ENCODE measurements around the gene ARHGAP24.
"Not testable (repeated sequence)": the region's sequence is repeated elsewhere in the genome, so short reads cannot be mapped to it uniquely, and the experiment has no call there.

Gene ARHGAP24

DNA sequence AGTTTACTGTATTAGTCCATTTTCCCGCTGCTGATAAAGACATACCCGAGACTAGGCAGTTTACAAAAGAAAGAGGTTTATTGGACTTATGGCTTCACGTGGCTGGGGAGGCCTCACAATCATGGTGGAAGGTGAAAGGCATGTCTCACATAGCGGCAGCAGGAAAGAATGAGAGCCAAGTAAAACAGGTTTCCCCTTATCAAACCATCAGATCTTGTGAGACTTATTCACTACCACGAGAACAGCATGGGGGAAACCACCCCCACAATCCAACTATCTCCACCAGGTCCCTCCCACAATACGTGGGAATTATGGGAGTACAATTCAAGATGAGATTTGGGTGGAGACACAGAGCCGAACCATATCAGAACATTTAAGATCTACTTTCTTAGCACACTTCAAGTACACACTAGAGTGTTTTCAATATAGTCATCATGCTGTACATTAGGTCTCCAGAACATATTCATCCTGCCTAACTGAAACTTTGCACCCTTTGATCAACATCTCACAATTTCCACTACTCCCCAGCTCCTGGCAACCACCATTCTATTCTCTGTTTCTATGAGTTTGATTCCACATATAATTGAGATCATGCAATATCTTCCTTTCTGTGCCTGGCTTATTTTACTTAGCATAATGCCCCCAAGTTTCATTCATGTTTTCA is 341.0 kb downstream of the ARHGAP24 start:
- no peak for DNase-seq (ENCODE audit: low read depth in 2 of 2)

DNA sequence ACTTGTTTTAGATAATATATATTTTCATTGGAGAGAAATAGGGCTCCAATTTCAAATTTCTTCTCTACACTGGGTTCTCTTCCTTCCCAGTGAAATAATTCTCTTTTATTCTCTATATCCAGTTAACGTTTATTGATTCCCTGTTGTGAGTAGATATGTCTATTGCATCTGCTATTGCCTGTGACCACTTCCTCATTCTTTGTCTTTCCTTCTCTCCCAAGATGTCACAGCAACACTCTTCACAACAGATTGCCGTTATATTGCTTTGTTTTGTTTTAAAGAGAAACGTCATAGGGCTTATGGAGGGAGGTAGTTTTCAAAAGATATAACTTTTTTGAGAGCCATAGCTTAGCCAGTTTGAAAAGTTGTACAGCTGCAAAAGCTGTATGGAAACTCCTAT is 343.8 kb downstream of the ARHGAP24 start:
- no peak for DNase-seq (ENCODE audit: low read depth in 2 of 2)

DNA sequence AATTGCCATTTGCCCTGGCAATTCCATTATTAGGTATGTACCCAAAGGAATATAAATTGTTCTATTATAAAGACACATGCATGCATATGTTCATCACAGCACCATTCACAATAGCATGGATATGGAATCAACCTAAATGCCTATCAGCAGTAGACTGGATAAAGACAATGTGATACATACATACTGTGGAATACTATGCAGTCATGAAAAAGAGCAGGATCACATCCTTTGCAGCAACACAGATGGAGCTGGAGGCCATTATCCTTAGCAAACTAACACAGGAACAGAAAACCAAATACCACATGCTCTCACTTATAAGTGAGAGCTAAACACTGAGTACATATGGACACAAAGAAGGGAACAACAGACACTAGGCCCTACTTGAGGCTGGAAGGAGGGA is 345.2 kb downstream of the ARHGAP24 start:
- not testable (repeated sequence) for DNase-seq (ENCODE audit: low read depth in 2 of 2)

DNA sequence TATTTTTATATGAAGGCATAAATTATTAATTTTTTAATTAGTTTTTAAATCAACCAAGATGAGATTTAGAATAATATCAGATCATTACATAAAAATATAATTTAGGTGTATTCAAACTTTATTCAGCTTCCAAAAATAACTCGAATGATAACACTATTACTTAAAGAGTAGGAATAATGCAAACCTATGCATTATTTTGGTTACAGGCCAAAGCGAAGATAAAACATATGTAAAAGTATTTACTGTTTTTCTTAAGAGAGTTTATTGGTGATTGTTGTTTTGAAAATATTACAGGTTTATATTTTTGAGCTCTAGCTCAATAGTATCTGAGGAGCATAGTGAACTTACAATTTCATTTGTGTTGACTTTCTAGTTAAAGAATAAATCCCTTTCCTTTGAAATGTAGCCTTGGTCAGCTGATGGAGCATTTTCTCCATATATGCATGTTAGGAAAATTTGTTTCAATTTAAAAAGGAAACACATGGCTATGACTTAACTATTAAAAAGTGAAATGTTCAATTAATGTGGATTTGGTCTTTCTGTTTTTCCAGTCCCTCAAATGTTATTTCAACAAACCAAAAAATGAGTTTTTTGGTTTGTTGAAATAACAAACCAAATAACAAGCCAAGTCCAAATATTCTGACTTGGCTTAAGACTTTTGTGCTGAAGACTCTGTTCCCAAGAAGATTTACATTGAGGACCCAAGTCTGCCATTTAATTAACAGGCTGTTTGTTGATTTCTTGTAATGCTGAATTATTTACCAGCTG is 346.9 kb downstream of the ARHGAP24 start:
- DNase-seq (ENCODE audit: low read depth in 2 of 2), result no peak

DNA sequence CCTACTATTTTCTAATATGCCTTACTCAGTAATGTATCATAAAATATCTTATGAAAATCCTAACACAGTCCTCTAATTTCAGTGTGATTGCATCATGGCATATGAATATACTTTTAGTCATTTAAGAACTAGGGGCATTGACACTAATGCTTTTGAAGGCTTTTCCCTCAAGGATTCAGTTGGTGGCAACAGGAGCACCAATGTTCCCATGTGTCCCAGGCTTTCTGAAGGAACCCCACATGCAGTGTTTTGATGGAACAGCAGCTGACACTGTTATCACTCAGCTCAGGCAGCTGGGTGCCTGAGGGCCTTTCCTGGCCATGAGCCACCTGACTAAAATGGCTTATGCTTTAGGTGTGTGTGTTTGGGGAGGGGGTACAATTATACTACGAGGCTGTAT is 348.3 kb downstream of the ARHGAP24 start:
- no peak for DNase-seq (ENCODE audit: low read depth in 2 of 2)

DNA sequence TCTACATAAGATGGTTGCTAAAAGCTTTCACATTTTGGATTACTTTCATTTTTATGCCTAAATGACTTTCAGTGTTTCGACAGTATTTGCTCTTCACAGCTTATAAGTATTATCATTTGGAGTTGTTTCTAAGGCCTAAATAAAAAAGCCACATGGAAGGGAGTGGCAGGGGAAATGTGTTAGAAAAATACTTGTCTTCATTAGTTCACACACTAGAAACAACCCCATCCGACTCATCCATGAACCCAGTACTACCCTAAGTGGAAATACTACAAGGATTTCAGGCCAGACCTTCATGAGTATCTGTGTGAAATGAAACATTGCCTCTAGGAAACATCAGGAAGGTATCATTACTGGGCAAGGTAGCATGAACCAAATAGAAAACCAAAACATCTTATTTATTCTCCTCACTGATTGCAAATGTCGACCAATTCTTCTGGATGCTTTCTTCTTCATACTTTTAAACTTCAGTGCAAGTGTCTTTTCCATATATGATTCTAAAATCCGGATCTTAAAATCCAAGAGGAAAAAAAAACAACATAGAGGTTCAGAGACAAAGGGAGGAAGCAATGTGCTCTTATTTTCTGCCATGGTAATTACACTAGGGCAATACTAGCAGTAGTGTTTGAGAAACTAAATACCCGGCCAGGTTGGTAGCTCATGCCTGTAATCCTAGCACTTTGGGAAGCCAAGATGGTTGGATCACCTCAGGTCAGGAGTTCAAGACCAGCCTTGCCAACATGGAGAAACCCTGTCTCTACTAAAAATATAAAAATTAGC is 349.4 kb downstream of the ARHGAP24 start:
- no peak for DNase-seq (ENCODE audit: low read depth in 2 of 2)

DNA sequence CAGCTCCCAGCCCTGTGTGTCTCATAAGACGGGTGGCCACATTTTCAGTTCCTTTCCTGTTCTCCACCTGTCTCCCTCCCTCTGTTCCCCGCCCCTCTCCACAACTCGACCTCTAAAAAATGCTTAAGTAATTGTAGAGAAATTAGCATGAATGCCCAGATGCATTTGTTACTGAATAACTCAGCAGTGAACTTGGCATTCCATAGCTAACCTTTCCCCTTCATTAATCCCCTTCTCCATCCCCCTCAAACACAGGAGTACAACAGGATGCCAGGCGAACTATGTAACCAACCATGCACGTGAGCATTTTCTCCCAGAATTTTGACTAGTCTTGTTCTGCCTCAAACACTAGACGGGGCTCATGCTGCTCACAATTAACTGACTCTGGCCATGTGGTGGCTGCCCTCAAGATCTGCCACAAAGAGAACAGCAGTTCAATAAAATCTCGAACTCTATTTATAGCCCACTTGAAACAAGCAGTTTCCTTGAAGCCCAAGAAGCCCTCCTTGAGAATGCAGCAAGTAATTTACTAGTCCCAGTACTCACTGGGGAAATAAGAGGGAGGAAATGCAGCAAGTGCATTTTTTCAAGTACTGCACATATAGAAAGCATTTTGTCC is 351.2 kb downstream of the ARHGAP24 start:
- DNase-seq (ENCODE audit: low read depth in 2 of 2), result peak in 1 of 2 experiments; percentile 26

DNA sequence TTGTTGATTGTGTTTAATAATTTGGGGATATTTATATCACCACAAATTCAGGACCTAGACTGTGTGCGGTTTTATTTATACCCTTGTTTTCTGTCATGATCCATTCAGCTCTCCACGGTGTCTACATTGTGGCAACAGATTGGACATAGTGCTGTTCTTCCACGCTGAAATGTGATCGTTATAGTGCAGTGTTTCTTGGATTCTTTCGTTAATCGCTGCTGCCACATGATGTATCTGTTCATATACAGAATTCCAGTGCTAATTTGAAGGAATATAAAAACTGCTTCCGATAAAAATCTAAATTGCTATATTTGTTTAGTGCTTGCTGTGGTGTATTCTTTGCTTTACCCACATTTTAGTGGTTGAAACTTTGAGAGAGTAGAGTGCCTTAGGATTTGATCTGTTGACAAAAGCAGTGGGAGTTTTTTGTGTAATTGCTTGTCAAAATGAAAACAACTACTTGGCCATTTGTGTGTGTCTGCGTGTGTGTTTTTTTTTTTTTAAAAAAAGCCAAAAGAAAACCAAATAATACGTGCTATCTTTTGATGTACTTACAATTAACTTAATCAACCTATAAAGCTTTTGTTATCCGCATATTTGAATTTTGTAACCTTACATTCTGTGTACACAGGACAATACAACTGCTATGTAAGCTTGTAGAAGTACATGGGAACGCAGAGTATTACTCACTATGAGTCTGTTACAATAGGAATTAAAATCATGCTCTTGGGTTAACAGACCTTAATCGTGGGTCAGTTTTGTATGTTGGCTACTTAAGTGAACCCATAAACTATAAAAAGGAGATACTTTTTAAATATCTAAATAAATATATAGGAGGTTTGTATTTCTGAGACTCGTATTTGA is 353.3 kb downstream of the ARHGAP24 start:
- no peak for DNase-seq (ENCODE audit: low read depth in 2 of 2)

DNA sequence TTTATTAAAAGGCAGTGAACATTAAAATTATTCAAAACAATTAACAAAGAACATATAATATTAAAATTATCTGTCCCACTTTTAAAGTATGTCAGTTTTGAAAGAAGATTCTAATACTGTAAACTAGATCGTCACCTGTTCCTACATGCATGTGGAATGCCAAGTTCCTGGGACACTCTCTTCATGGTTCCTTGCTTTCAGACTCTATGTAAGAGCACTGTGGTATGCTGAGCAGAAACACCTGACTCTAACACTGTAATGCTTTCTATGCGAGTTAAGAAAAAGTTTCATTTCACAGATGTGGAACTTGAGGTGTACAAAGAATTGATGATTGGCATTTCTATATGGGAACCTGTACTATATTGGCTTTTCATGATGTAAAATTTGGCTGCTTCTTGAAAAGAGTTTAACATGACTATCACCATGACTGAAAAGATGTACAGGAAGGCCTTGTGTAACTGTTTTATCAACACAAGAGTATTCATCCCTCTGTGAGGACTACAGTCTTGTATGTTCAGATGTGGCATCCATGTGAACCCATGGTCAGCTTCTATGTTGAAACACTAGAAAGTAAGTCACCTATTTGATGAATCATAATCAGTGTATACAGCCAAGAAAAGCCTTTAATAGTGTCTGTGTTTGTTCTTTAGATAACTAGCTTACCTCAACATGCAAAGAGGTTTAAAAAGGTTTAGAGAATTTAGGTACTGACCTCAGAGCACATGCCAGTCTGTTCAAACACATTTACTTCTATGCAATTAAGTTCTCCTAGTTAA is 354.5 kb downstream of the ARHGAP24 start:
- no peak for DNase-seq (ENCODE audit: low read depth in 2 of 2)

DNA sequence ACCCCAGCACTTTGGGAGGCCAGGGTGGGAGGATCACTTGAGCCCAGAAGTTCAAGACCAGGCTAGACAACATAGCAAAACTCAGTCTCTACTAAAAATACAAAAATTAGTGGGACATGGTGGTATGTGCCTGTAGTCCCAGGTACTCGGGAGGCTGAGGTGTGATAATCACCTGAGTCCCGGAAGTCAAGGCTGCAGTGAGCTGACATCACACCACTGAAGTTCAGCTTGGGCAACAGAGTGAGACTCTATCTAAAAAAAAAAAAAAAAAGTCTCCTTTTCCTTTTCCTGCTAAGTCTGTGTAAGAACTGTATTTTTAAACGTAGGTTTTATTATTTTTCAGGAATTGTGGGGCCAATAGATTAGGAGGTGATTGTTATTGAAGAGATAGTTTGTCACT is 356.7 kb downstream of the ARHGAP24 start:
- DNase-seq (ENCODE audit: low read depth in 2 of 2), result no peak

DNA sequence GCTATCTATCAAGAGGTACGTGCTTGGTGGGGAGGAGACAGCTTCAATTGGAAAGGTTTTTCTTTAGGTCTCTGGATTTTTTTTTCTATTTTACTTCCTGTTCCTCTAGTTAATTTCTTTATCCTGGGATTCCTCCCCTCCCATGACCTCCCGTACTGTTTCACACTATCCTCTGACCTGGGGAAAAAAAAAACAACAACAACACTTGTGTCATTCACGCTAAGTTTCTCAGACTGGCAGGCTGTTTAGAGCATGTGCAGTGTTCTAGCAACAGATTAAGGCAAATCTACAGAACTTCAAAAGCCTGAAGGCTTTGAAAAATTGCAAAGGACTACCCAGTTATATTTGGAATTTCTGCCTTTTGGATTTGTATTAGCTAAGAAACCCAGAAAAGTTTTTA is 358.4 kb downstream of the ARHGAP24 start:
- no peak for DNase-seq (ENCODE audit: low read depth in 2 of 2)

DNA sequence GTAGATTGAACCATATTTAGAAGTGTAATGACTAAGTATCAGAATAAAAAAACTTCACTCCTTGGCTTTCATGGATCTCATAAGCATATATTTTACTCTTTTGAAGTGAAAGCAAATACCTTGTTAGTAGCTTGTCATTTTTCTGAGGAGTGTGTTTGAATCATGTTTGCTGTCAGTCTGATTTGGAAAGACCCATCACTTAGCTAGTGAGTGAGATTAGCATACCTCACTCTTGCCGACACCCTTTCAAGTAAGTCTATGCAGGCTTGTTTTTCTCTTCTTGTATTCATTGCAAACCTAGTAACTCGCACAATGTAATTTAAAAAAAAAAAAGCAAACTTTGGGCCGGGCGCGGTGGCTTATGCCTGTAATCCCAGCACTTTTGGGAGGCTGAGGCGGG is 360.0 kb downstream of the ARHGAP24 start:
- DNase-seq (ENCODE audit: low read depth in 2 of 2), result no peak

DNA sequence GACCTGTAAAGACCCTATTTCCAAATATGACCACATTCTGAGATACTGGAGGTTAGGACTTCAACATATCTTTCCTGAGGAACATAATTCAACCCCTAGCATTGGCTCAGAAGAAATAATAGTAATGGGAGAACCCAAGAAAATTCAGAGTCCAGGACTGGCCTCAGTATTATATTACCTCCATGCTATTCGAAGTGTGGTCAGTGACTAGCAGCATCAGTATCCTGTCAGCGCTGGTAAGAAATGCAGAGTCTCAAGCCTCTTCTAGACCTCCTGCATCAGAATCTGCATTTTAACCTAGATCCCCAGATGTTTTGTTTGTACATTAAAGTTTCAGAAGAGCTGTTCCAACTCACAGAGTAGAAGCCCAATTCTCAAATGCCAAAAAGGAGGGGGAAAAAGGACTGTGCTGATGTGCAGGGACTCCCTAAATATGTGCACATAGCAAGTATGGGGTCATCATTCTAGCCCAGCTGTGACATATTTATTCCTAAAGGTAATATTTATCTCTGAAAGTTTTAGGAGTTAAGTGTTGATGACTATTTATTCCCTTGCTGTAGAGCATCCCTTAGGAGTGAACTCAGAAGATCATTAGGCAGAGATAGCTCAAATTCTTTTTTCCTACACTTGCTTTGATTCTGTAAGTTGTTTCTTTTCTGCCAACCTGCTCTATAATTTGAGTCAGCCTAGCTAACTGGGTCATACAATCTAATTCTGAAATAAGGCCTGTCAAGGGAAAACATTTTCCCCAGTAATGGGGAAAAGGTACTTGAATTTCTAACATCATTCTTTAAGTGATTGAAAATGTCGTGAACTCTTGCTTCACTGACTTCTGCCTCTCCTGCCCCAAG is 361.9 kb downstream of the ARHGAP24 start:
- no peak for DNase-seq (ENCODE audit: low read depth in 2 of 2)

DNA sequence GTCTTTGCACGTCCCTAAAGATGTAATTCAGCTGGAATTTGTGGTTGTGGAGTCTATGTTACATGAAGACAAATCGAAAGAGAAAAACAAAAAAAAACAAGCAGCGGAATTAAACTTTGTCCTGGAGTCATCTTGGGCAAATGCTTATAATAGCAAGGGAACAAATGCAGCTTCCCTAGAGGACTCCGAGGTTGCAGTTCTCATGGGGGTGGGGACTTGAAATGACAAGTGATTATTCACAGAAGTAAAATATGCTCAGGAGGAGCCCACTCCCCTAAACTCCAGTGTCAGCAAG is 362.4 kb downstream of the ARHGAP24 start:
- DNase-seq (ENCODE audit: low read depth in 2 of 2), result no peak

DNA sequence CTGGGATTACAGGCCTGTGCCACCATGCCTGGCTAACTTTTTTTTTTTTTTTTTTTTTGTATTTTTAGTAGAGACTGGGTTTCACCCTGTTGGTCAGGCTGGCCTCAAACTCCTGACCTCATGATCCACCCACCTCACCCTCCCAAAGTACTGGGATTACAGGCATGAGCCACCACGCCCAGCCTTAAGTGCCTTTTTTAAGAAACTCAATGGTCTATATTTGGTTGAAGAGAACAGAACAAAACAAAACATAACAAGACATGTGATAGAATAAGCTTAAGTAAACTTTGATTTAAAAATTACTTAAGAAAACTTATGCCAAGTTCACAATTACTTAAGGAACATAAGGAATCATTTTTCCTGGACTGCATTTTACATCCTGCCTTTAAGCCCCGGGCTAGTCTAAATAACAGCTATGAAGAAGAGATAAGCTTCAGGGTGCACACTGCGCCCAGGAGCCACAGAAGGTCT is 365.1 kb downstream of the ARHGAP24 start:
- DNase-seq (ENCODE audit: low read depth in 2 of 2), result not testable (repeated sequence)

DNA sequence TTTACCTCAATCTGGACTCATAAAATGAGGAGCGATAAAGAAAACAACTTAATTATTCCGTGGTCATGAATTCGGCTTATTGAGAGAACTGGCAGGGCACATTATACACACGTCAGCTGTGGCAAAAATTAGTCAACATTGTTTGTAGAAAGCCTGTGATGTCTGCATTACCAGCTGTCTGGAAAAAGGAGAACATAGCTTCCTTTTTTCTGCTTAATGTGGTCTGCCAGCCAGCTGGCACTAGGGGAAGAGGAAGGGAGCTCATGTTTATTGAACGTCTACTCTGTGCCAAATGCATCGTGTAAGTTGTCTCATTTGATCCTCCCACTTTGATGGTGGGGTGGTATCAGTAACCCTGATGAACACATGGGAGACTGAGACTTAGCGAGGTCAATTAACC is 367.6 kb downstream of the ARHGAP24 start:
- no peak for DNase-seq (ENCODE audit: low read depth in 2 of 2)

DNA sequence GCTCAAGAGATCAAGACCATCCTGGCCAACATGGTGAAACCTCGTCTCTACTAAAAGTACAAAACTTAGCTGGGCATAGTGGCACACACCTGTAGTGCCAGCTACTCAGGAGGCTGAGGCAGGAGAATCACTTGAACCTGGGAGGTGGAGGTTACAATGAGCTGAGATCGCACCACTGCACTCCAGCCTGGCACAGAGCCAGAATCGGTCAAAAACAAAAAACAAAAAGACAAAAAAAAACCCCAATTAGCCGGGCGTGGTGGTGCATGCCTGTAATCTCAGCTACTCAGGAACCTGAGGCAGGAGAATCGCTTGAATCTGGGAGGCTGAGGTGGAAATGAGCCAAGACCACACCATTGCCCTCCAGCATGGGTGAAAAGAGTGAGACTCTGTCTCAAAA is 378.8 kb downstream of the ARHGAP24 start:
- DNase-seq (ENCODE audit: low read depth in 2 of 2), result not testable (repeated sequence)

DNA sequence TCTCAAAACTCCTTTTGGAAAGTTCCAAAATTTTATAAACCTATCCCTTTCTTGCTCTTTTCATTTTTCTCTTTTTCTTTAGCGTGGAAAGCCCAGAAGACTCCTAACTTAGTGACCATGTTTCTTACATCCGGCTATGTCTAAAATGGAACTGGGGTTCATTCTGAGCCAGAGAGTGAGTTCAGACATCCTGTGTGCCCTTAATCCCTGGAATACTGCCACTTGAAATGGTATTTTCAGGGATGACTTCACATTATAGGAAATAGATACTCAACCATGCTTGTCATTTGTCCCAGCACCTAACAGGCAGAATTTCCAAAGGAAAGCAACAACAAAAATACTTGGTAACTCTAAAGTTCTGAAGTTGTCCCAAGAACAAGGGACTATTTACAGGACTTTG is 379.6 kb downstream of the ARHGAP24 start:
- no peak for DNase-seq (ENCODE audit: low read depth in 2 of 2)

DNA sequence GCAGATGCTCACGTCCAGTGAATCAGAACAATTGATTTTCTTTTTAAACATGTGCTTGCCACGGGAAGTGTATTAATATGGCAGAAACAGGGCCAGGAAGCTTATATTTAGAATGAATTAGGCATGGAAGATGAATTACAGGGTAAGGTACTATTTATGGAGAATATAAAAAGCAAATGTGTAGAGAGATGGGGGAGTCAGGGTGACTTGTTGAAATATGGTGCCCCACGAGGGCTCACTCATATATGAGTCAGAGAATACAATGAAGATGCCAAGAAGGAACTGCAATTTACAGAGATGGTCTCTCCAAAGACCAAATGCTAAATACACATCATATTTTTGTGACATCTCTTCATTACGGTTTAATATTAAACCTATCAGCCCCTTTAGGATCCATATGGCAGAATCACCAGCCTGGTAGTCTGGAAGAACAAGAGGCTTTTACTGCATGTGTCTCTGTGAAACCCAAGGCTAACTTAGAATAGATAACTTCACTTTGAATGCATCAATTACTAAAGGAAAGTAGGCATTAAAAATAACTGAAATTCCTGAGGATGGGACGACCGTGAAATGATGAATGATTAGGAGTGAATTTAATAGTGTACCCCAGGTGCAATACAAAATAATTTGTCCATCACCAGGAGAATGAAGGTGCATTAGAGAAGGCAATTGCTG is 385.3 kb downstream of the ARHGAP24 start:
- peak in 1 of 2 experiments; percentile 18 for DNase-seq (ENCODE audit: low read depth in 2 of 2)
